HepG2 (cell line): ENCODE data around the gene RALY. TPM values are rescaled to one million over a fixed set of nuclear protein-coding genes. Genes with fewer than 3 reads are reported as not detected.

Experiments used
- ARNTL ChIP-seq: sonication (generic); formaldehyde crosslinking; IDR thresholded peaks from 2 replicates; pipeline ENCODE4 v1.4.0; 2020; ENCODE audit warnings: mild to moderate bottlenecking, missing genetic modification reagents
- ATF1 ChIP-seq: IDR thresholded peaks from 2 replicates; pipeline ENCODE4 v1.6.1; 2016; ENCODE audit warnings: mild to moderate bottlenecking, control low read depth
- CC2D1A ChIP-seq: sonication (generic); formaldehyde crosslinking; IDR thresholded peaks from 2 replicates; pipeline ENCODE4 v1.8.1; 2023; ENCODE audit warnings: mild to moderate bottlenecking, missing genetic modification reagents
- EP300 ChIP-seq, 3 experiments: sonication (generic) in 1 of 3; formaldehyde crosslinking in 1 of 3; IDR thresholded peaks; 2 replicates each; pipeline versions ENCODE4 v1.5.1 to v1.6.1; 2011 to 2020; ENCODE audit warnings: low read depth in 2 of 3, low read length in 2 of 3, borderline replicate concordance in 1 of 3, improper control_type of control experiment in 1 of 3, mild to moderate bottlenecking in 1 of 3, missing genetic modification reagents in 1 of 3, moderate library complexity in 1 of 3
- MAFK ChIP-seq, 2 experiments: IDR thresholded peaks in 1 of 2; conservative IDR thresholded peaks in 1 of 2; 2 replicates each; pipeline ENCODE4 v1.6.1; 2011; ENCODE audit warnings: improper control_type of control experiment in 2 of 2, low read length in 2 of 2
- MIXL1 ChIP-seq: IDR thresholded peaks from 2 replicates; pipeline ENCODE4 v1.6.1; 2016
- PATZ1 ChIP-seq: sonication (generic); formaldehyde crosslinking; IDR thresholded peaks from 2 replicates; pipeline ENCODE4 v1.4.0; 2020; ENCODE audit warnings: missing genetic modification reagents
- PHF20 ChIP-seq: sonication (generic); formaldehyde crosslinking; IDR thresholded peaks from 2 replicates; pipeline ENCODE4 v1.5.0; 2020; ENCODE audit warnings: mild to moderate bottlenecking, missing genetic modification reagents
- RBM22 ChIP-seq: fragments of 200-400 bp; formaldehyde crosslinking; optimal IDR thresholded peaks from 2 replicates; pipeline ENCODE3; 2017; ENCODE audit warnings: mild to moderate bottlenecking, low read length, moderate library complexity
- REL ChIP-seq: sonication (generic); formaldehyde crosslinking; conservative IDR thresholded peaks from 2 replicates; pipeline ENCODE4 v1.8.0; 2022; ENCODE audit warnings: mild to moderate bottlenecking, missing genetic modification reagents, moderate library complexity
- XBP1 ChIP-seq: sonication (generic); formaldehyde crosslinking; IDR thresholded peaks from 2 replicates; pipeline ENCODE4 v1.5.0; 2020; ENCODE audit warnings: missing genetic modification reagents
- ZFY ChIP-seq: sonication (generic); formaldehyde crosslinking; IDR thresholded peaks from 2 replicates; pipeline ENCODE4 v1.4.0; 2020; ENCODE audit warnings: missing genetic modification reagents
- ZKSCAN1 ChIP-seq: fragments of 150-350 bp; IDR thresholded peaks from 2 replicates; pipeline ENCODE4 v1.6.1; 2014; ENCODE audit warnings: low read length
- ZNF10 ChIP-seq: sonication (generic); formaldehyde crosslinking; IDR thresholded peaks from 2 replicates; pipeline ENCODE4 v1.4.0; 2020; ENCODE audit warnings: mild to moderate bottlenecking, low read depth, missing genetic modification reagents, borderline replicate concordance
- ZNF205 ChIP-seq: IDR thresholded peaks from 2 replicates; pipeline ENCODE4 v1.6.1; 2018; ENCODE audit warnings: missing biosample characterization, missing genetic modification reagents
- ZNF317 ChIP-seq: sonication (generic); formaldehyde crosslinking; IDR thresholded peaks from 2 replicates; pipeline ENCODE4 v1.5.0; 2020; ENCODE audit warnings: mild to moderate bottlenecking, missing genetic modification reagents
- ZNF33A ChIP-seq: sonication (generic); formaldehyde crosslinking; IDR thresholded peaks from 2 replicates; pipeline ENCODE4 v1.5.1; 2020; ENCODE audit warnings: missing genetic modification reagents, mild to moderate bottlenecking, moderate library complexity, borderline replicate concordance
- ZNF549 ChIP-seq: sonication (generic); formaldehyde crosslinking; IDR thresholded peaks from 2 replicates; pipeline ENCODE4 v1.5.0; 2020; ENCODE audit warnings: missing genetic modification reagents
- ZNF75D ChIP-seq: sonication (generic); formaldehyde crosslinking; IDR thresholded peaks from 2 replicates; pipeline ENCODE4 v1.8.1; 2023; ENCODE audit warnings: missing genetic modification reagents, mild to moderate bottlenecking, borderline replicate concordance
- ZNF761 ChIP-seq: sonication (generic); formaldehyde crosslinking; conservative IDR thresholded peaks from 2 replicates; pipeline ENCODE4 v1.4.0; 2020; ENCODE audit warnings: mild to moderate bottlenecking, missing genetic modification reagents
- ZNF790 ChIP-seq: sonication (generic); formaldehyde crosslinking; IDR thresholded peaks from 2 replicates; pipeline ENCODE4 v1.8.0; 2022; ENCODE audit warnings: missing genetic modification reagents, mild to moderate bottlenecking, borderline replicate concordance
- ZNF816 ChIP-seq: sonication (generic); formaldehyde crosslinking; IDR thresholded peaks from 2 replicates; pipeline ENCODE4 v1.8.0; 2022; ENCODE audit warnings: missing genetic modification reagents, mild to moderate bottlenecking, borderline replicate concordance
- ZNF841 ChIP-seq: sonication (generic); formaldehyde crosslinking; IDR thresholded peaks from 2 replicates; pipeline ENCODE4 v1.8.1; 2023; ENCODE audit warnings: missing genetic modification reagents, borderline replicate concordance
- ZNF879 ChIP-seq: sonication (generic); formaldehyde crosslinking; IDR thresholded peaks from 2 replicates; pipeline ENCODE4 v1.8.1; 2023; ENCODE audit warnings: missing genetic modification reagents
- polyA plus RNA-seq, 8 experiments: library from polyadenylated mRNA; depleted of rRNA in 3 of 8; stranded (reverse) in 7 of 8; unstranded in 1 of 8; fragments of >200 nt; fragmentation: Illumina TruSeq in 4 of 8; extraction: Trizol in 4 of 8; gene quantifications; 2 replicates each; pipeline versions ENCODE4 v1.2.1 to v1.2.3, GENCODE V29; 2011 to 2016; ENCODE audit warnings: low read depth in 4 of 8, missing spikeins in 1 of 8, mixed read lengths in 1 of 8; ENCODE audit not compliant: insufficient read depth in 1 of 8
- total RNA-seq, 5 experiments: library from RNA; depleted of rRNA; stranded (reverse); fragments of >200 nt; fragmentation: Illumina TruSeq; extraction: Trizol; gene quantifications; 2 replicates each; pipeline ENCODE4 v1.2.3, GENCODE V29; 2016; ENCODE audit warnings: low read depth in 1 of 5
- TF ChIP-seq, protein P1 (sequence below): sonication (generic); formaldehyde crosslinking; IDR thresholded peaks from 2 replicates; pipeline ENCODE4 v1.4.0; 2020; ENCODE audit warnings: mild to moderate bottlenecking, missing genetic modification reagents
- TF ChIP-seq, protein P2 (sequence below): sonication (generic); formaldehyde crosslinking; IDR thresholded peaks from 2 replicates; pipeline ENCODE4 v1.4.0; 2020; ENCODE audit warnings: missing genetic modification reagents; ENCODE audit errors: not compliant biosample characterization

Gene RALY
- total and polyA plus RNA-seq, 2 of the 13 experiments (the other 11 are each of a cell fraction or from before 2014, with no cell fraction given), result 178 to 186 TPM

- no peak for TF ChIP-seq EP300 (IDR thresholded peaks at IDR 0.05; ENCODE audit: low read depth in 2 of 2, low read length in 2 of 2)
- TF ChIP-seq EP300 (CRISPR knock-in tag; IDR thresholded peaks at IDR 0.05; ENCODE audit: borderline replicate concordance), result peak; percentile 8; the same call in 1 of the 2 replicates
- TF ChIP-seq RBM22, result peak; percentile 77
- TF ChIP-seq ZNF816 (CRISPR knock-in tag), result 0 out of 2 replicates have a peak, but pooled peaks have one; percentile 70
- no peak for TF ChIP-seq ZNF790 (CRISPR knock-in tag)
- TF ChIP-seq ZNF10, result no peak
- TF ChIP-seq ARNTL, result no peak
- TF ChIP-seq ZNF33A (CRISPR knock-in tag), result no peak; the same call in none of the 2 replicates
- peak; percentile 42; the same call in 1 of the 2 replicates for TF ChIP-seq ZKSCAN1
- TF ChIP-seq ZNF549 (CRISPR knock-in tag), result no peak
- TF ChIP-seq ZFY (CRISPR knock-in tag), result 0 out of 2 replicates have a peak, but pooled peaks have one; percentile 14
- 0 out of 4 replicates have a peak, but pooled peaks of 1 of the 2 experiments have one; percentile 36 for TF ChIP-seq MAFK (conservative IDR thresholded peaks at IDR 0.05 in 1 of 2, IDR thresholded peaks at IDR 0.05 in 1 of 2; ENCODE audit: low read length in 2 of 2)
- TF ChIP-seq PHF20 (CRISPR knock-in tag), result peak; percentile 25; the same call in 1 of the 2 replicates
- 0 out of 2 replicates have a peak, but pooled peaks have one; percentile 58 for TF ChIP-seq ZNF205 (CRISPR knock-in tag)
- no peak for TF ChIP-seq ZNF879 (CRISPR knock-in tag)
- TF ChIP-seq ZNF841 (CRISPR knock-in tag), result no peak
- 0 out of 2 replicates have a peak, but pooled peaks have one; percentile 31 for TF ChIP-seq ZNF75D (CRISPR knock-in tag)
- TF ChIP-seq MIXL1 (CRISPR knock-in tag), result 0 out of 2 replicates have a peak, but pooled peaks have one; percentile 37
- 0 out of 2 replicates have a peak, but pooled peaks have one; percentile 51 for TF ChIP-seq CC2D1A (CRISPR knock-in tag)
- peak; percentile 20; the same call in 1 of the 2 replicates for TF ChIP-seq ATF1 (CRISPR knock-in tag)
- peak; percentile 34; the same call in 1 of the 2 replicates for TF ChIP-seq PATZ1 (CRISPR knock-in tag)
- TF ChIP-seq, protein P1, sequence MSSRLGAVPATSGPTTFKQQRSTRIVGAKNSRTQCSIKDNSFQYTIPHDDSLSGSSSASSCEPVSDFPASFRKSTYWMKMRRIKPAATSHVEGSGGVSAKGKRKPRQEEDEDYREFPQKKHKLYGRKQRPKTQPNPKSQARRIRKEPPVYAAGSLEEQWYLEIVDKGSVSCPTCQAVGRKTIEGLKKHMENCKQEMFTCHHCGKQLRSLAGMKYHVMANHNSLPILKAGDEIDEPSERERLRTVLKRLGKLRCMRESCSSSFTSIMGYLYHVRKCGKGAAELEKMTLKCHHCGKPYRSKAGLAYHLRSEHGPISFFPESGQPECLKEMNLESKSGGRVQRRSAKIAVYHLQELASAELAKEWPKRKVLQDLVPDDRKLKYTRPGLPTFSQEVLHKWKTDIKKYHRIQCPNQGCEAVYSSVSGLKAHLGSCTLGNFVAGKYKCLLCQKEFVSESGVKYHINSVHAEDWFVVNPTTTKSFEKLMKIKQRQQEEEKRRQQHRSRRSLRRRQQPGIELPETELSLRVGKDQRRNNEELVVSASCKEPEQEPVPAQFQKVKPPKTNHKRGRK, result no peak
- TF ChIP-seq XBP1 (CRISPR knock-in tag), result no peak
- TF ChIP-seq ZNF761, result no peak
- TF ChIP-seq, protein P2, sequence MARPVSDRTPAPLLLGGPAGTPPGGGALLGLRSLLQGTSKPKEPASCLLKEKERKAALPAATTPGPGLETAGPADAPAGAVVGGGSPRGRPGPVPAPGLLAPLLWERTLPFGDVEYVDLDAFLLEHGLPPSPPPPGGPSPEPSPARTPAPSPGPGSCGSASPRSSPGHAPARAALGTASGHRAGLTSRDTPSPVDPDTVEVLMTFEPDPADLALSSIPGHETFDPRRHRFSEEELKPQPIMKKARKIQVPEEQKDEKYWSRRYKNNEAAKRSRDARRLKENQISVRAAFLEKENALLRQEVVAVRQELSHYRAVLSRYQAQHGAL (CRISPR knock-in tag), result no peak
- TF ChIP-seq REL (CRISPR knock-in tag), result no peak
- 0 out of 2 replicates have a peak, but pooled peaks have one; percentile 27 for TF ChIP-seq ZNF317
Observed at GRCh38 chr20:34069341-34070078, 75.8 kb downstream of the RALY start (continued).
